HCT116 (cell line): ENCODE data around the gene HS6ST3. TPM values are rescaled to one million over a fixed set of nuclear protein-coding genes. Genes with fewer than 3 reads are reported as not detected.

Experiments used
- ATAC-seq: fragments of 200-7000 bp; cut with Tn5 transposase; 2 replicates; pipeline ENCODE4 v1.9.1; 2020; ENCODE audit warnings: mild to moderate bottlenecking, moderate library complexity
- BruUV-seq: library from RNA; stranded (reverse); fragments of 400-500 nt; replicated peaks from 2 replicates; lab custom pipeline; 2021; lab: Mats Ljungman, UMichigan
- CTCF ChIA-PET: fragments of 300-600 bp; sonication (Branson Sonifier 250); formaldehyde crosslinking; loops from one replicate; lab custom pipeline; 2021; ENCODE audit warnings: antibody characterized with exemption; lab: Charles Lee
- POLR2A ChIA-PET: fragments of 300-600, 350-600 bp; sonication (Branson Sonifier 250); formaldehyde crosslinking; loops from one replicate; lab custom pipeline; 2021; ENCODE audit warnings: antibody characterized with exemption; lab: Charles Lee
- RAD21 ChIA-PET, 2 experiments: fragments of 300-600 bp; sonication (Branson Sonifier 250); formaldehyde crosslinking; loops; one replicate each; lab custom pipeline; 2023; ENCODE audit warnings: low total read pairs in 2 of 2; ENCODE audit not compliant: uncharacterized antibody in 2 of 2, unreplicated experiment in 2 of 2, low non-redundant PET in 1 of 2; lab: Charles Lee
- DNase-seq: peaks from one replicate; pipeline ENCODE4 v3.0.0-alpha.2; 2010; ENCODE audit warnings: low read depth, low spot score
- H2AFZ ChIP-seq: fragments of 200-600 bp; shearing (Covaris generic), sonication (generic); 2 replicates; pipeline ENCODE4 v1.6.1; 2017; ENCODE audit warnings: low read depth, mixed run types, mixed read lengths, antibody characterized with exemption, low read length; ENCODE audit not compliant: poor library complexity, severe bottlenecking
- H3K27ac ChIP-seq: 2 replicates; pipeline ENCODE4 v1.5.1; 2012; ENCODE audit warnings: low read depth, low read length
- H3K27me3 ChIP-seq: fragments of 200-600 bp; sonication (generic); 2 replicates; pipeline ENCODE4 v1.6.1; 2016; ENCODE audit warnings: mixed run types, low read length, mixed read lengths; ENCODE audit not compliant: insufficient read depth
- H3K36me3 ChIP-seq, 2 experiments: fragments of 200-500 bp in 1 of 2; fragments of 200-600 bp in 1 of 2; sonication (Bioruptor generic) in 1 of 2; sonication (generic) in 1 of 2; 2 replicates each; pipeline versions ENCODE4 v1.5.1 to v1.6.1; 2014 to 2016; ENCODE audit warnings: low read length in 2 of 2, inconsistent platforms in 1 of 2, mixed read lengths in 1 of 2, mixed run types in 1 of 2; ENCODE audit not compliant: insufficient read depth in 2 of 2, control insufficient read depth in 1 of 2
- H3K4me1 ChIP-seq, 2 experiments: fragments of 200-600 bp in 1 of 2; sonication (generic) in 1 of 2; 2 replicates each; pipeline versions ENCODE4 v1.5.1 to v1.6.1; 2012 to 2017; ENCODE audit warnings: low read length in 2 of 2, inconsistent platforms in 1 of 2, mild to moderate bottlenecking in 1 of 2, mixed read lengths in 1 of 2, mixed run types in 1 of 2, moderate library complexity in 1 of 2; ENCODE audit not compliant: insufficient read depth in 2 of 2, control insufficient read depth in 1 of 2
- H3K4me2 ChIP-seq: fragments of 200-600 bp; sonication (generic); 2 replicates; pipeline ENCODE4 v1.6.1; 2017; ENCODE audit warnings: mixed run types, low read length, mixed read lengths
- H3K4me3 ChIP-seq, 2 experiments: fragments of 200-600 bp in 1 of 2; sonication (generic) in 1 of 2; replicated peaks in 1 of 2; 2 replicates each; pipeline ENCODE4 v1.5.1; 2011 to 2016; ENCODE audit warnings: low read length in 2 of 2, control low read depth in 1 of 2, low read depth in 1 of 2, mild to moderate bottlenecking in 1 of 2, mixed read lengths in 1 of 2, mixed run types in 1 of 2
- H3K79me2 ChIP-seq: fragments of 200-600 bp; sonication (generic); 2 replicates; pipeline ENCODE4 v1.6.1; 2017; ENCODE audit warnings: mild to moderate bottlenecking, mixed run types, low read length, moderate library complexity, mixed read lengths; ENCODE audit not compliant: insufficient read depth
- H3K9ac ChIP-seq: fragments of 200-600 bp; sonication (generic); 2 replicates; pipeline ENCODE4 v1.6.1; 2016; ENCODE audit warnings: low read length, mixed read lengths
- H3K9me2 ChIP-seq: fragments of 200-600 bp; sonication (generic), shearing (Covaris generic); 2 replicates; pipeline ENCODE4 v1.6.1; 2017; ENCODE audit warnings: mixed run types, mild to moderate bottlenecking, moderate library complexity; ENCODE audit not compliant: insufficient read depth
- H3K9me3 ChIP-seq, 2 experiments: fragments of 200-500 bp in 1 of 2; fragments of 200-600 bp in 1 of 2; sonication (Bioruptor generic) in 1 of 2; sonication (generic) in 1 of 2; 2 replicates each; pipeline ENCODE4 v1.6.1; 2014 to 2017; ENCODE audit warnings: low read length in 2 of 2, mixed read lengths in 2 of 2, inconsistent platforms in 1 of 2, low read depth in 1 of 2, mild to moderate bottlenecking in 1 of 2, mixed run types in 1 of 2, moderate library complexity in 1 of 2; ENCODE audit not compliant: control insufficient read depth in 1 of 2, insufficient read depth in 1 of 2
- H4K20me1 ChIP-seq: fragments of 200-600 bp; sonication (generic), shearing (Covaris generic); 2 replicates; pipeline ENCODE4 v1.6.1; 2017; ENCODE audit warnings: mixed run types, mild to moderate bottlenecking, moderate library complexity; ENCODE audit not compliant: insufficient read depth
- CBX3 ChIP-seq: IDR thresholded peaks from 2 replicates; pipeline ENCODE4 v1.6.1; 2012; ENCODE audit warnings: low read depth
- CEBPB ChIP-seq: IDR thresholded peaks from 2 replicates; pipeline ENCODE4 v1.6.1; 2012; ENCODE audit warnings: low read depth
- EGR1 ChIP-seq: IDR thresholded peaks from 2 replicates; pipeline ENCODE4 v1.6.1; 2012; ENCODE audit warnings: low read depth
- ELF1 ChIP-seq: IDR thresholded peaks from 2 replicates; pipeline ENCODE4 v1.6.1; 2012; ENCODE audit warnings: low read depth, borderline replicate concordance
- EZH2 ChIP-seq: fragments of 200-600 bp; sonication (generic); IDR thresholded peaks from 2 replicates; pipeline ENCODE4 v1.6.1; 2017; ENCODE audit warnings: antibody characterized with exemption, mixed run types
- FOSL1 ChIP-seq: IDR thresholded peaks from 2 replicates; pipeline ENCODE4 v1.6.1; 2012; ENCODE audit warnings: low read depth
- POLR2A ChIP-seq: IDR thresholded peaks from 2 replicates; pipeline ENCODE4 v1.7.0; 2011; ENCODE audit warnings: borderline replicate concordance; ENCODE audit not compliant: insufficient read depth, insufficient read length; ENCODE audit errors: extremely low read depth
- RAD21 ChIP-seq: IDR thresholded peaks from 2 replicates; pipeline ENCODE4 v1.6.1; 2012; ENCODE audit warnings: low read depth, mild to moderate bottlenecking
- SIN3A ChIP-seq: IDR thresholded peaks from 2 replicates; pipeline ENCODE4 v1.6.1; 2012; ENCODE audit warnings: low read depth
- SRF ChIP-seq: IDR thresholded peaks from 2 replicates; pipeline ENCODE4 v1.6.1; 2012; ENCODE audit warnings: low read depth
- ZBTB33 ChIP-seq: IDR thresholded peaks from 2 replicates; pipeline ENCODE4 v1.6.1; 2011; ENCODE audit warnings: mild to moderate bottlenecking, low read length, moderate library complexity; ENCODE audit not compliant: insufficient replicate concordance; ENCODE audit errors: extremely low read depth
- intact Hi-C: fragments of 100-400 bp; cut with micrococcal nuclease; formaldehyde crosslinking; loops from 2 replicates; pipeline ENCODE4 v1.10.0; 2022
- total RNA-seq: library from RNA; stranded (reverse); gene quantifications from one replicate; pipeline ENCODE4 v1.2.1, GENCODE V29; 2021; ENCODE audit not compliant: unreplicated experiment

The HS6ST3 gene
- total RNA-seq, 1 experiment from 2014 or later, result 0.10 TPM

- RAD21 ChIA-PET, result no interaction called here
- no peak overlapping the region for H3K4me3 ChIP-seq
- DNase-seq (no peak), ATAC-seq (no peak)
- H3K27ac ChIP-seq, result no peak overlapping the region
- no peaks in the 10 kb centered on the region for H3K4me1 ChIP-seq
- TF ChIP-seq POLR2A (no peak), EZH2 (no peak), RAD21 (no peak), ZBTB33 (no peak), CEBPB (no peak), EGR1 (no peak), ELF1 (no peak), FOSL1 (no peak), SRF (no peak), SIN3A (no peak), CBX3 (no peak)
- no peaks in the 10 kb centered on the region for H3K9me2 ChIP-seq
- no peak overlapping the region for H2AFZ ChIP-seq
- no peak overlapping the region for H3K9ac ChIP-seq
- H3K79me2 ChIP-seq, result no peaks in the 10 kb centered on the region
- no TSS peak for BruUV-seq
- no peaks in the 10 kb centered on the region for H4K20me1 ChIP-seq
- H3K4me2 ChIP-seq, result no peak overlapping the region
- peaks cover 16% of the 10 kb centered on the region; the same call in 1 of the 2 replicates for H3K27me3 ChIP-seq
- intact Hi-C loops, result no loop called here
- H3K36me3 ChIP-seq, result no peaks in the 10 kb centered on the region
- no peaks in the 10 kb centered on the region for H3K9me3 ChIP-seq
- CTCF ChIA-PET, result no interaction called here
- POLR2A ChIA-PET, result no interaction called here
Observed at GRCh38 chr13:96294930-96295881, 205.3 kb downstream of the HS6ST3 start.
